ENCODE results near the gene FGF12.
A peak's percentile ranks its signal among the peaks of the same experiment; 100 is the strongest.
"Not testable (repeated sequence)": the region's sequence is repeated elsewhere in the genome, so short reads cannot be mapped to it uniquely, and the experiment has no call there.

Gene FGF12

DNA sequence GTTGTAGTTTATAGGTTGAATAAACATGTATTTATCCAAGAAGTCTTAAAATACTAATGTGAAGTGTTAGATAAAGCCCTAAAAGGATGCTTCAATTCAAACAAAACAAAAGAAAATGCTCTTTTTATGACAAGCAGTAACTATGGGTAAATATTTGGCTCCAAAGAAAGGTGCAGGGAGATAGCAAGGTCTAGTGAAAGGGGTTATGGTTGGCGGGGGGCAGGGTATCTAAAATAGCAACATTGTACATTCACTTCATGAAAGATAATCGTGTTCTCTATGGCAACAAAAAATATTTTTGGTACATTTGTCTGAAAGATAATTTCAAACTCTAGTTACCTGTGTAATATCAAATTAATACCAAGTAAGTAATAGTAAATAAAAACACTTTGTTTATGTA lies 149.5 kb downstream of the FGF12 start:
- no peak for DNase-seq

DNA sequence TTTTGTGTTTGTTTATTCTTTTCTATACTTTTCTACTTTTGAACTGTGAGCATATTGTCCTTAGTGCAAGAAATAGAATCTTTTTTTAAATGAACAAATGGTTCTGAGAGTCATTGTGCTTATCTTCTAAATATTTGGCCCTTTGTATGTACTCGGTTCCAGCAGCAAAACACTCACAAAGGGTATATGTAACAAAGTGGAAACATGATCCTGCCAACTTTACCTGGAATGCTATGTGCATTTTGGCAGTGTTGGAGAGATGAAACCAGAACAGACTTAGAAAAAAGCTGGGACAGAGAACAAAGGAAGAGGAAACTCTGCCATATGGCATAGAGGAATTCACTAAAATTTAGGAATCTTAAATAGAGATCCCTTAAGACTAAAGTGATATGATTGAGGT lies 150.1 kb downstream of the FGF12 start:
- no peak for DNase-seq

DNA sequence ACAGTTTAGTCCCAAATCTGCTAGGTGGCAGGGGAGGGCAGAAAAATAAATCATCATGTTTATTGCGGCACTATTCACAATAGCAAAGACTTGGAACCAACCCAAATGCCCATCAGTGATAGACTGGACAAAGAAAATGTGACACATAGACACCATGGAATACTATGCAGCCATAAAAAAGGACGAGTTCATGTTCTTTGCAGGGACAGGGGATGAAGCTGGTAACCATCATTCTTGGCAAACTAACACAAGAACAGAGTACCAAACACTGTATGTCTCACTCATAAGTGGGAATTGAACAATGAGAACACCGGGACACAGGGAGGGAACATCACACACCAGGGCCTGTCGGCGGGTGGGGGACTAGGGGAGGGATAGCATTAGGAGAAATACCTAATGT lies 150.6 kb downstream of the FGF12 start:
- DNase-seq = not testable (repeated sequence)

DNA sequence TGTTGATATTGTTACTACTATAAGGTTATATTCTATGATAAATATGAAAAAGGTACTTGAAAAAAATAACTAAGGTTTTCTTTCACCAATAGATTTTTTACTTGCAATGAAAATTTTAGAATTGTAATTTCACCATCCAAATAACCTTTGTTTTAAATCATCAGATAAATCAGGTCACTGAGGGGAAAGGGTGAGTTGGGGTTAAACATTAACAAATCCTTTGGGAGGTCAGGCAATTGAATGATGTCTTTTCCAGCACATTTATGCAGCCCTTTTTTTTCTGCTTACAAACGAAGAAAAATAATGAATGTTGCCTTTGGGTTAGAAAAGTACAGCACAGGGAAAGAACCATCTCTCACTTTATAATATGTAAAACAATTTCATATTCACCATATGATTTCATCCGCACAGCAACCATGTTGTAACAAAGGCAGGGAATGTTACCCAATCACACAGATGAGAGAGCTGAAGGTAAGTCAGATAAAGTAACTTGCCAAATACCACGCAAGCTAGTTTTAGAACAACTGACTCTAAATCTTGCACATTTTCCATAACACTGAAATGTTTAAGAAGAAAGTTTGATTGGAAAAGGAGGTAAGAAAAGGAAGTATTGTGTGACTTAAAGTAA lies 151.3 kb downstream of the FGF12 start:
- DNase-seq = no peak

DNA sequence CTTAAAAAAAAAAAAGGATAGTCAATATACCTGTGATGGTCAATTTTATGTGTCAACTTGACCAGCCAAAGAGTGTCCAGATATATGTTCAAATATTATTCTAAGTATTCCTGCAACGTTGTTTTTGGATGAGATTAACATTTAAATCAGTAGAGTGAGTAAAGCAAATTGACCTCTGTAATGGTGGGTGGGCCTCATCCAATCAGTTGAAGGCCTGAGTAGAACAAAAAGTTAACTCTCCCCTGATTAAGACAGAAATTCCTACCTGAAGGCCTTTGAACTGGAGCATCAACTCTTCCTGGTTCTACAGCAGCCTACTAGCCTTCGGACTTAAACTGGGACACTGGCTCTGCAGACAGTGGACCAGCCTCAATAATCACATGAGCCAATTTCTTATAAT lies 154.1 kb downstream of the FGF12 start:
- no peak for DNase-seq

DNA sequence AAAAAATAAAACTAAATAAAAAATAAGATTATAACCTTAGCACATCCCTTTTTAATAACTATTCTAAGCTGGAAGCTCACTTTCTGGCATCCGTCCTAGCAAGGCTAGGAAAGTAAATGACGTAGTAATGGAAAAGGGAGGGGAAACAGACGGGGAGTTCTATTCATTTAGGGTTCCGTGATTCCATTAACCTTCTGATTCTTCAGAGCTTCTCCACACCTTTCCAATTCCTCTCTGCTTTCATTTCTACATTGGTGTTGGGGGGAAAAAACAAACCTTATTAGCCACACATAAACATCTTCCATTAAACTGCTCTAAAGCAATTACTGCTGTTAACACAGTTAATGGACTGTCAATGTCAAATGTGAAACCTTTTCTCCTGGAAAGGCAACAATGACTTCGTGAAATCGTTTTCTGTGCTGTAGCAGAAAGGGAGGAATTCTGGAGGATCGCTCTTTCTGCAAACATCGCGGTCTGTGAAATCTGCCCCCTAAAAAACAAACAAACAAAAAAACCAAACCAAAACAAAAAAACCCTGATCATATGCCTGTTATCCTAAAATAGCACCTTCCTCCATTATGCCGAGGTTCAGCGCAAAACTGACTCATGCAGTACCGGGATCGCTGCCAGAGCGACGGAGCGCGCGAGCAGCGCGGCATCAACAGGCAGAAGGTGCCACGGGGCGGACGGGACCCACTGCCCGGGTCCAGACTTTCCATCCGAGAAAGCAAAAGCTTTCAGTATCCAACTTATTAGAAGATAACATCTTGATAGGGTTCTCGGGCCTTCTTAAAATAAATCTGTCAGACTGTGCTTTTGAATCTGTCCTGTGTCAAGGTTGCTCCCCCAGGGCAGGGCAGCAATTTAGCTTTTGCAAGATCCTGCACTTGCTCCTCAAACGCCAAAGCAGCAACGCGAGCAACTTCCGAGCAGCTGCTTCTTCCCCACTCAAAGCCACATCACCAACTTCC lies 156.2 kb downstream of the FGF12 start:
- peak; percentile 23 for DNase-seq

DNA sequence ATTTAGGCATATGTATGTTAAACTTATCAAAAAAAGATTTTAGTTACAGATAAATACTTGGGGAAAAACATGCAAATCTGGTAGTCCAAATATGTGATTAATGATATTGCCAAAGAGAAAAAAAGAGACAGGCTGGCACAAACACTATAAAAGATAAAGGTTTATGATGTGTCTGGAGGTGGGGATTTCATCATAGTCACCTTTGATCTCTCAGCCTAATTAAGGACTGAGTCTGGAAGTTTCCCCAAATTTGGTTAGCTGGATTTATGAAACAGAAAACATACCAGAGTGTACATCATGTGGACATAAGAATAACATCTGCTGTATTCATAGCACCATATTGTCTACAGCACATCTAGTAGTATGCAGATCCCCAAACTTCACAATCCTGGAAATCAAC lies 157.0 kb downstream of the FGF12 start:
- no peak for DNase-seq

DNA sequence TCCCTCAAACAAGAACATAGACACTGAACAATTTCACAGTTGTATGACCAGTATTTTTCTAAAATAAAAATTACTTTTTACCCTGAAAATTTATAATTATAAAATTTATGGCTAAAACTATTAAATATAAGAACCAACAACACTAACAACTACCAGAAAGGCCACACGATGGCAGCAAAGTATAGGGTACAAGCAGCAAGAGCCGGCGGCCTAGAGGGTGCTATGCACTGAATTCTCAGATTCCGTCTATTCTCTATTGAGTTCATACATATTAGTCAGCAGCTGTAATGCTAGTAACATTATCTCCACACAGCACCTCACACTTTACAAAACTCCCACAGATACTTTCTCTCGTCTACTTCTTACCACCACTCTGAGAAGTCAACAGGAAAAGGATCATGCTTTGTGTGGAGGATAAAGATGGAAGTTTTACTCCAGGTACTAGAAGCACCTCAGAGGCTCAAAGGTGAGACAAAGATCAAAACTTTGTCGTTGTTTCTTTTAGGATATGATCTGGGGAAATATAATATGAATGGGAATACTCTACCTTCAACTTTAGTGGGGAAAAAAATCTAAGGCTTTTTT lies 160.5 kb downstream of the FGF12 start:
- DNase-seq = peak; percentile 69

DNA sequence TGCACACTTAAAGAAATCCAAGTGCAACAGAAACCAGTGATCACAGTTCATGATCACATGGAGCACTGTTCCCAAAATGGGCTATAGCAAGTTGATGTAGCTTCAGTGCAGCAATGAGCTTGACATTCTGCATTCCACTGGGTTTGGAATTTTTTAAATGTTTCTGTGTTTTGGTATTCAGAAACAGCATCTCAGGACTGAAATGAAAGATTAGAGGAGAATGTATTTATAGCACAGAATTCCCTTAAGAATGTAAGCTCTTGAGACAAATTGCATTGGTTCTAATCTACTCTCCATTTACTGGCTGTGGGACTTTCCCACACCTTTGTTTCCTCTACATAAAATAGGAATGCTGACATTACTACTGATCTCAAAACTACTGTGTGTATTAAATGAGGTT lies 162.7 kb downstream of the FGF12 start:
- no peak for DNase-seq

DNA sequence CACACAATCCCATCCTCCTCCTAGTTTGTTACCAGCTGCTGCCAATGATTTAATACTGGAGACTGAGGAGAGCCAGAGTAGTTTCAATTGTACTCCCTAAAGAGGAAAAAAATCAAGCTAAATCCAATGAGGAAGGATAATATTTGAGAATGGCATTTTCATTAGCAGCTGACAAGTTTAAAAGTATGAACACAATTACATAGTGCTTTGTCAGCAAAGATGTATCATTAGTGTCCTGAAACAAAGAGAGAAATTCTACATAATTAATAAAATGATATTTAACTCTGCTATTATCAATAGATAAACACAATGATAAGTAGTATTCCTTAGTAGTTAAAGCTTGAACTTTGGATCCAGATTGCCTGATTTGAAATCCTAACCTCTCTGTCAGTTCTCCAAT lies 163.9 kb downstream of the FGF12 start:
- no peak for DNase-seq

DNA sequence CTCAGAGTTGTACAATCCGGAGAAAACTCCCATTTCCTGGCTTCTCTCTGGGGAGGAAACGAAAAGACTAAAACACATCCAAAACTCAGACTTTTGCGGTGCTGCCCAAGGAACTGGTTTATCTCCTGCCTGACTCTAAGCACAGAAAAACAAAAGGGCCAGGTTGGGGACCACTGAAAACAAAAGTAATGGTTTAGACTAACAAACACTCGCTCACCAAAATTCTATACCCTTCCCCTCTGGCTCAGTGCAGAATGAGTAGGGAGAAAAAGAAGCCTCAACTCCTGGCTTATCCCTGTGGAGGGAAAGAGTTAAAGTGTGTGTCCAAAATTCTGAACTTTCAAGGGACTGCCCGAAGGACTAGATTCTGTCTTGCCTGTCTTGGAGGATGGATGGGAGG lies 173.6 kb downstream of the FGF12 start:
- DNase-seq = no peak

DNA sequence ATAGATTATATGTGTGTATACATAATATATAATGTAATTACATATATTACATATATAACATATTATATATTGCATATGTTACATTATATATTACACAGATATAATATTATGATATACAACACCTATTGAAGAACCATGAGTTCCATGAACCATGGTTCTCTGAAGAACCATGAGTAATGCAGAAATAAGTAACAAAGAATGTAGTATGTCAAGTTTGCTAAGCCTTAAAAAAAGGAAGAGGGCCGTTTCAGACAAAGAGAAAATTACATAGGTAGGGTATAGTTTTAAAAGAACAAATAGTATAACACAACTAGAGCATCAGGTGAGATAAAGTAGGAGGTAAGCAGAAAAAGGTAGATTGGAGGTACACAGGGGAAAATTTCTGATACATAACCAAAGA lies 177.0 kb downstream of the FGF12 start:
- no peak for DNase-seq

DNA sequence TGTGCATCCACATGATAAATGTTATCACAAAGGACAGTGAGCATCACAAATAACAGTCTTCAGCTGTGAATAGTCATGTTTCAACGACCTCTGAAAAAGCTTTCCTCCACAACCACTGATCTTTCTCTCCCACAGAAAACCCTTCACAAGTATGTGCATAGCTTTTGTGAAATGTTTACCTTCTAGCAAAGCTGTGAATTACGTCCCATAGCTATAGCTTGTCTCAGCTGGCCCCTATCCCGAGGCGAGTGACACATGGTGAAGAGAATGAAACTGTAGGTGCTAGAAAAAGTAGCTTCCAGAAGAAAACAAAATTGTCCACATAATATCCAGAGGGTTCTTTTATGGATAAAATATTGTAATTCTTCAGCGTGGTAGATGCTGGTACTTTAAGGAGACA lies 182.0 kb downstream of the FGF12 start:
- no peak for DNase-seq

DNA sequence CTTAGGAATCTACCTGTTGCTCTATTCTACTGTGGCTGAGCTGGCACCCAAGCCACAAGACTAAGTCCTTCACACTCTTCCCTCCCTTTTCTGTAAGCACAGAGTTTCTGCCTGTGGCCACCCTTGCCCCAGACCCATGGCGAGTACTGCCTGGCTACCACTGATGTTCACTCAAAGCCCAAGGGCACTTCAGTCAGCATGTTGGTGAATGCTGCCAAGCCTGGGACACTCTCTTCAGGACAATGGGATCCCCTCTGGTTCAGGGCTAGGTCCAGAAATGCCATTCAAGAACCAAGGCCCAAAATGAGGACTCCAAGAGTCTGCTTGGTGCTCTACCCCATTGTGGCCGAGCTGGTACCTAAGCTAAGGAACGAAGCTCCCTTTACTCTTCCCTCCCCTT lies 184.2 kb downstream of the FGF12 start:
- DNase-seq = no peak

DNA sequence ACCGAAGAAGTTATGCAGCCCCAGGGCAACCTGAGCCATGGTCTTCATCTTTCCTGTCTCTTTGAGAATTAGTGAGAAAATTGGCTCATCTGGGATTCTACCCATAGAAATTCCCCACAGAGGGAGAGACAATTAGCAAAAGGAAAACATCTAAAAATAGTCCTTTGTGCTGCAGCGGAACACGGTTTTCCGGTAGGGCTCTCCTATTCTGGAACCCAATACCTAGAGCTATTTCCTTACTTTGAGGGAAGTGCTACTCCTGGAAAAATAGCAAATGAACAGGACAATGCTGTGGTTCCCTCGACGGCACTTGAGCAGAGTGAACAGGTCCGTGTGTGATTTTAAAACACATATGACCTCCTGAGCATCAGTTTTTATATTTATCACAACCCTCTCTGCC lies 210.5 kb downstream of the FGF12 start:
- no peak for DNase-seq

DNA sequence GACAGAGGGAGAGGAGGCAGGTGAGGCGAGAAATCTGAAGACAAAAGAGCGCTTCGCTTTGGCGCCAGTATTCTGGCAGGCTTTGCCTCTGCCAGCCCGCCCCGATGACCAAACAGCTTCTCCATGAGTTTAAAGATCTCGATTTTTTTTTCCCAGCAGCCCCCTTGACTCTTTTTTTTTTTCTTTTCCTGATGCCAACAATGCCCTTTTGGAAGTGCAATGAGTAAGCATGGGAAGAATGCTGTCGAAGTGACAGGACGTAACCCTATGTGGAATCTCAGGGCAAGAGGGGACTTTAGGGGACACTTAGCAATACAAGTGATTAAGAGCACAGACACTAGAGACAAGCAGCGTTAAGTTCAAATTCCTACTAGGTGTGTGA lies 211.7 kb downstream of the FGF12 start:
- DNase-seq = no peak

DNA sequence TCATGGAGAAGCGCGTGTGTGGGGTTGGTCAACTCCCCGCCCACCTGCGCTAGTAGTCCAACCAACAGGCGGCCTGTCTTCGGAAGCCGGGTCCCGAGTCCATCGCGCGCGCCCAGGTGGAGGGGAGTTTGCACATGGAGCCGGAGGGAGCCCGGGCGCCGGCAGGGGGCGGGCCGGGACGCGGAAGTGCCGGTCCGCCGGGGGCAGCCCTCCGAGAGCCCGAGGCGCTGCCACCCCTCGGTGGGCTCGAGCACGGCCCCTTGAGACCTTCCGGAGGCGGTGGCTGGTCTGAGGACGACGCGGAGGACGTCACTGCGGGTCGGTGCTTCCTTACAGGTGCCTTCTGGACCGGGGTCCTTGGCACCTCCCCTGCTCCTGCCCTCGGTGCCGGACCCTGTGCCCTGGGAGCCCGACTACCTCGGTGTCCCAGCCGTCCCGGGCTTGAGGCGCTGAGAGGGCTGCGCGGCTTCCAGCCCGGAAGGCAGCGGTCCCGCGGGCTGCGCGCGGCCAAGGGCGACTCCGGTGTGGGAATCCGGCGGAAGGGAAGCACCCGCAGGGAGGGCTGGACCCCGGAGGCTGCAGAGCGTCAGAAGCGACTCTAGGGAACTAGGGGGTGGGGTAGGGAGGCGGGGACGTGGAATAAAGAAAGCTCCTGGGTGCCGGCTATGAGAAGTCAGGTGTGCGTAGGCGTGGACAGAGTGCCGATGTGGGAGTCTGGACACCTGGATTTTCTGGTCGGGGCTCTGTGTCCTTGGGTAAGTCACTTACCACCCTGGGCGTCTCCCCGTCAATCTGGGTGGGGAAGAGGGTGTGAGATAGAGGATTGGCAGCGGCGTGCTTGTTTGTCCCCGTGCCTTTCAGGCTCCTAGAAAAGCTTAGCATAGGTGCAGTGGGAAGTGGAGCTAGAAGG lies 212.3 kb downstream of the FGF12 start:
- DNase-seq = peak; percentile 0

DNA sequence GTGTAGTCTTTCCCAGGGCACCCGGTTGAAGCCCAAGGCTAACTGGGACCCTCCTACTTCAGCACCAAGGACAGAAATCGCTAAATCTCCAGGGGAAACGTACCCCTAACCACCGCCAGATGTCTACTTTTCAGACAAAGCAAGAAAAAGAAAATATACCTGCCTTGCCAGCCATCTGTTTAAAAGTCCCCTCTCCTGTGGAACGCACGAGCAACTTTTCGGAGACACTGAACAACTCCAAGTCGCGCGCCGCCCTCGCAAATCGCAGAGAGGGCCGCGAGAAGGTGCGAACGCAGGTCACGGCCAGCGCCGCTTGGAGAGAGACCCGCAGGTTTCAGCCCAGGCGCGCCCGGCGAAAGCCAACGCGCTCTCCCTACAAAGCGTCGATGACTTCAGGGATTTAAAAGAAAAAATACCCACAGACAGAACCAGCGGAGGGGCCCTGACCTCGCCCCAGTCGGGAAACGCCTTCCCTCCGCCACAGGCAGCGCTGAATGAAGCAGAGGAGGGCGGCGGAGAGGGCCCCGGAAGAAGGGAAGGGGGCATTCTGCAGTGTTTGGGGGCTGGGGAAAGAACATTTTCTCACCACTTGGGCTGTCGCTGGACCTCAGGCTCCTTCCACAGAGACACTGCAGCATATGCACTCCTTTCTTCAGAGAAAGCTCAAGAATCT lies 213.1 kb downstream of the FGF12 start:
- DNase-seq = peak; percentile 18

DNA sequence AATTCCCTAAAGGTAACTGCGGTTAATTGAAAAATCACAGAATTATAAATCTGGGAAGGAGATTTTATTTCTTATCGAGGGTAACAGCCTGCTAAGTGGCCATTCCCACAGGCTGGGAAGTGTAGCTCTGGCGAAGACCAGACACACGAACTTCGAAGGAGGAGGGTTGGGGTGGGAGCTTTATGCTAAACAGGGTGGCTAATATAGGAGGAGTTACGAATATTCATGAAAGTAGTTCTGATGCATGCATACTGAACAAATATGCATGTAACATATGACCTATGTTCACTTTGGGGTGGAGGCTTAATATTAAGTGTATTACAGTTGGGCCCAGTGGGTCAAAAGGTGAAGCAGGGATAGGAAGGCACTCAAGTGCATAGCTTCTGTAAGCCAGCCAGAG lies 221.6 kb downstream of the FGF12 start:
- no peak for DNase-seq

DNA sequence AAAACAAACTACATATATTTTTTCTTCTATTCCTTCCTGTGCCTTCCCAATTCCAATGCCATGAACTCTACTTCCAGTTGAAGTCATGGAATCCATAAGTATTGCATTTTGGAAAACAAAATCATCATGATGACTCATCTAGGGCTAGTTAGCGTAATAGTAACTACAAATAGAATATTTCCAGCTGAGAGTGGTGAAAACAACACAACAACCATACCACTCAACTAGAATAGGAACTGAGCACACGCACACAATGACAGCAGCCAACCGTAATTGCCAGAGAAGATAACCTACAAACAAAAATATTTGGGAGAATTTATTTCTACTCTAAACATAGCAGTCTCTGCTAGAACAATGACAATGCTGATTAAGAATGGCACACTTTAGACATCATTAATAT lies 225.9 kb downstream of the FGF12 start:
- no peak for DNase-seq

DNA sequence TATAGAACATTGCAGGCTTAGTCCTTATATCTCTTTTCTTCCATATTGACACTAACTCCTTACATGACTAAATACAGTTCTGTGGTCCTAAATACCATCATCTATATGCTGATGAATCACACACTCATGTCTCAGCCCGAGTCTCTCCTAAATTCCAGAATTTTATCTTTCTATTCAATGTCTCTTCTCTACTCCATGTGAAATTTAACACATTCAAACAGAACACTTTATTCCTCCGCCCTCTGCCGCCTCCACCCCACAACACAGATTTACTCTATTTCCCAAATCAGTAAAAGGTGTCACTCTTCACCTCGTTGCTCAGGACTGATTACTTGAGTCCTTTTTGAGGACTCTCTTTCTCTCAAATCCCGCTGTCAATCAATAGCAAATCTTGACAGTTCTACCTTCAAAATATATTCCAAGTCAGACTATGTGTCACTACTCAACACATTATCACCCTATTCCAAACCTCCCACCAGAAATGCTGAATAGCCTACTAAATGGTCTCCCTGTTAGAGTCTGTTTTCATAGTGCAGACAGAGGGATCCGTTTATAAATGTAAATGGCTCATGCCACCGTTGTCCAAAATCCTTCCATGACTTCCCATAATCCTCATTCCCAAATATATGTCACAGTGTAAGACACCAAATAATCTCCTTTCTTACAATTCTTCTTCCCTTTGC lies 230.3 kb downstream of the FGF12 start:
- no peak for DNase-seq

DNA sequence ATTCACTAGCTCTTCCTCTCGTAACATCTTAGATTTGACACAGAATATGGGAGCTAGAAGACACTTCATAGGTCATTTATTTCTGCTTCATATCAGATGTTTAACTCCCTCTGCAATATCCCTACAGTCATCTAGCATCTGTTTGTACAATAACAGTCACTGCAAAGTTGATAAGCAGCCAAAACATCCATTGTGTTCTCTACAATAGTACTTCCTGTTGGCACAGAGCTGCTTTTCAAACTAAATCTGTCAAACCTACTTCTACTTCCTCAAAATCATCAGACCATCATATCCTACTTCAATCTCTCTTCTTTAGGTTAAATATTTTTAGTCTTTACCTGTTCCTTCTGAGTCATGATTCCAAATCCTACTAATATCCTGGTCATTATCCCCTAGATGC lies 233.2 kb downstream of the FGF12 start:
- no peak for DNase-seq
